K562 treated with DMSO at 1 percent for 24 hours (cell line): ENCODE measurements around the gene DDX53. TPM values are rescaled to one million over a fixed set of nuclear protein-coding genes. Genes with fewer than 3 reads are reported as not detected.

Experiments used
- total RNA-seq: library from RNA; unstranded; fragments of 300-600 nt; gene quantifications from 2 replicates; pipeline ENCODE4 v1.2.3, GENCODE V29; 2022; ENCODE audit warnings: low read depth; ENCODE audit not compliant: insufficient read depth

Gene DDX53
- total RNA-seq, result 0.59 and 0.89 TPM in 2 replicates

DNA sequence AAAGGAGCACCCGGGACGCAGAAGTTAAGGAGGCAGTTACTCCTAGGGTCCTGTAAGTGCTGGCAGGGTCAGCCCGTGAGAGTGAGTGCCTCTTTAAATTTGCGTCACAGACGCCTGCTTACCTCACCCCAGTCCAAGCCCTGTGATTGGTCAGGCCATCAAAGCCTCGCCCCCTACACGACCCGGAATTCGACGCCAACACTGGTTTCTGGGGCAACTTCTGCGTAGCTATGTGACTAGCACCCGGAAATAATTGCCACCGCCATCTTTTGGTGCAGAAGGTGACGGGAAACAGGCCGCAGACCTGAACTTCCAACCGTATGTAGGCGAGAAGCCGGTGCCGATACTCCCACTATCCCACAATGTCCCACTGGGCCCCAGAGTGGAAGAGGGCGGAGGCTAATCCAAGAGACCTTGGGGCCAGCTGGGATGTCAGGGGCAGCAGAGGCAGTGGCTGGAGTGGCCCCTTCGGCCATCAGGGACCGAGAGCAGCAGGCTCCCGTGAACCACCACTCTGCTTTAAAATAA is at the start of gene DDX53:
Gene DDX53, plus strand, starts transcription at position 265 of the 528 bp plus-strand sequence. Its CDS starts 98 bp downstream, at position 363.

